Peyer's patch (tissue), 4 donors: ENCODE data around the gene ATP11A. TPM values are rescaled to one million over a fixed set of nuclear protein-coding genes. Genes with fewer than 3 reads are reported as not detected.
A peak's percentile ranks its signal among the peaks of the same experiment; 100 is the strongest.

Source experiments
- DNase-seq, 3 donors: peaks; one replicate each; pipeline ENCODE4 v3.0.0-alpha.2; 2017 to 2019
- H3K27ac ChIP-seq, 4 donors: fragments of 200-600 bp; sonication (generic); one replicate each; pipeline ENCODE4 v1.5.1; 2016 to 2019
- H3K27me3 ChIP-seq, 2 donors: fragments of 200-600 bp; sonication (generic); one replicate each; pipeline ENCODE4 v1.5.1; 2019
- H3K36me3 ChIP-seq, 3 donors: fragments of 200-600 bp; sonication (generic); one replicate each; pipeline ENCODE4 v1.5.1; 2016 to 2019
- H3K4me1 ChIP-seq, 4 donors: fragments of 200-600 bp; sonication (generic); one replicate each; pipeline ENCODE4 v1.5.1; 2016 to 2019
- H3K4me3 ChIP-seq, 4 donors: fragments of 200-600 bp; sonication (generic); 1 replicate in 3 of 4; 2 replicates in 1 of 4; pipeline ENCODE4 v1.5.1; 2016 to 2019; ENCODE audit warnings: mild to moderate bottlenecking in 1 of 4
- H3K9me3 ChIP-seq, 4 donors: fragments of 200-600 bp; sonication (generic); one replicate each; pipeline ENCODE4 v1.5.1; 2016 to 2019; ENCODE audit warnings: mild to moderate bottlenecking in 1 of 4
- CTCF ChIP-seq, 6 experiments: fragments of 450-650 bp in 4 of 6; fragments of 200-600 bp in 2 of 6; sonication (generic) in 1 of 6; IDR thresholded peaks; one replicate each; pipeline ENCODE4 v1.5.1; 2017 to 2019; ENCODE audit warnings: antibody characterized with exemption in 6 of 6, mild to moderate bottlenecking in 3 of 6, moderate library complexity in 1 of 6
- POLR2A ChIP-seq, 2 donors: fragments of 450-650 bp; IDR thresholded peaks; one replicate each; pipeline ENCODE4 v1.5.1; 2017; ENCODE audit warnings: antibody characterized with exemption in 2 of 2, mild to moderate bottlenecking in 2 of 2, moderate library complexity in 2 of 2
- total RNA-seq, 4 donors: library from RNA; depleted of rRNA; stranded (reverse); fragments of >200 nt; gene quantifications; one replicate each; pipeline ENCODE4 v1.1.0, GENCODE V29; 2016

The ATP11A gene
- total RNA-seq, 4 donors from 2014 or later = 33.1 to 64.2 (median 53.7) TPM

DNA sequence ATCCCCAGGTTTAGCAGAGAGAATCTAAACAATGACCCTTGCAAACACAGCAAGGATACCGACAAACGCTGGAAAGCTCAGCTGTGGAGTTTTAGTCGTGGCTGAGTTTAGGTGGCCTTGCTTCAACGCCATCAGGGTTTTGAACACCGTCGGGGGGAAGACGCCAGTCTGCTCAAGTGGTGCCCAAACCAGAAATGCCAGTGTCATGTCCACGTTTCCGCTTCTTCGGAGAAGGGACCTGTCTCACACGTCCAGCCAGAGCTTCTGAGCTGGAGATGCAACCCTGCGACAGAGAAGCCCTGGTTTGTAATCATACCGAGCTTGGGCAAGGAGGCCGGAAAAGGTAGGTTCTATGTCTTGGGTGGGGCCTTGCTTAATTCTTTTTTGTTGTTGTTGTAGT, 42.6 kb upstream of the ATP11A start:
- TF ChIP-seq POLR2A (IDR thresholded peaks at IDR 0.05) (no peak), CTCF (IDR thresholded peaks at IDR 0.05) (no peak)
- Histone ChIP-seq H3K4me1 (peaks cover 0 to 5% (median 0%) of the 10 kb centered on the region in 4 donors), H3K9me3 (no peaks in the 10 kb centered on the region), H3K27ac (no peak overlapping the region), H3K36me3 (no peaks in the 10 kb centered on the region), H3K4me3 (no peak overlapping the region), H3K27me3 (no peaks in the 10 kb centered on the region)
- DNase-seq = no peak

- no peaks in the 10 kb centered on the region for H3K9me3 ChIP-seq
- no peak for TF ChIP-seq CTCF (IDR thresholded peaks at IDR 0.05)
- TF ChIP-seq POLR2A (IDR thresholded peaks at IDR 0.05) = no peak
These were observed 41.7 kb upstream of the ATP11A start for GRCh38 chr13:112648101-112648500.

DNA sequence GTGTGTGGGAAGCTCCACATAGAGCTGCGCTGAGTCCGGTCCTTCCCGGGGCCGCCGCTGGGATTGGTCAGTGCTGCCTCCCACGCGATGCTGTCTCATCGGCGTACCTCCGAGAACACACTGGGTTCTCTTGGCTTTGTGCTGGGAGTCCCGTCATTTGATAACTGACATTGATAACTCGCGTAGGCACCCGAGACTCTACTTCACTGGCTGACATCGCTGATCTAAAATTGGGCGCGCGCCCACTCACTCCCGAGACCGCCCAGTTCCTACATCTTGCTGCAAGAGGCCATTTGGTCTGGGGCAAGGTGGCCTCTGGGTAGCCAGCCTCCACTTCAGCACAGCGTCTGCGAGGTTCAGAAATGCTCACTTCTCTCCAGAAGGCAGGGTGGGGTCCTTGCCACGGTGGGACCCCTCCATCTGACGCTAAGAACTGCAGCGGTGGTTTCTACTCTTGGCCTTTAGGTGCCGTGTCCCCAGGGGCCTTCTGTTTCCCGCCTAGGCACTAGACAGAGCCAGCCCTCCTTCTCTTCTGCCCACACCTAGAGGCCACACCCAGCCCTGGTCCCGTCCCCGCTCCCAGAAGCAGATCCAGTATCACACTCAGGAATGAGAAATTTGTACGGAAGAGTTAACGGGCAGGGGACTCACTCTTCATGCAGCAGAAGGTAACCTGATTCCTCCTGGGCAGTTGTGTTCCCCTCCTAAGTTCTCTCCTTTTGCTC, 40.7 kb upstream of the ATP11A start:
- no peak for DNase-seq
- Histone ChIP-seq H3K9me3 (no peaks in the 10 kb centered on the region), H3K4me1 (peaks cover 0 to 11% (median 0%) of the 10 kb centered on the region in 4 donors), H3K36me3 (no peaks in the 10 kb centered on the region), H3K27me3 (no peaks in the 10 kb centered on the region), H3K4me3 (no peak overlapping the region), H3K27ac (no peak overlapping the region)
- no peak for TF ChIP-seq POLR2A (IDR thresholded peaks at IDR 0.05)
- no peak for TF ChIP-seq CTCF (IDR thresholded peaks at IDR 0.05)

More at GRCh38 chr13:112648101-112648500, 41.7 kb upstream of the ATP11A start:
- no peaks in the 10 kb centered on the region for H3K36me3 ChIP-seq
- H3K27ac ChIP-seq = no peak overlapping the region
- H3K4me1 ChIP-seq = peaks cover 0 to 11% (median 0%) of the 10 kb centered on the region in 4 donors
- H3K27me3 ChIP-seq = no peaks in the 10 kb centered on the region
- H3K4me3 ChIP-seq = no peak overlapping the region
- DNase-seq = no peak

DNA sequence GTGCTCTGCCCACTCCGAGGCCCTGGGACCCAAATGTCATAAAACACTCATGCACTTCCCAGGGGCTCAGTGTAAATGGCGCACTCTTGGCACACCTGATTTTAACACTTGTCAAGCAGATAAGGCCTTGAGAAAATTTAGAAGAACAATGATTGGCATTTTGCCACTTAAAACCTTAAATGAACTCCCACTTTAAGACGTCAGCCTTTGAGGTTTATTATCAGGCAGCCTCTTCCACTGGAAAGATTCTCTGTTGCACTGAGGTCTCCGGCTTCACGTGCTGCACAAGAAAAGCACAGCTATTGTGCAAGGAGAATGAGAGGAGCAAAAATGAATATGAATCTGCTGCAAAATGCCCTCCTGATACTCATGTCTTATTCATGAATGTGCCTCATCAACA, 38.5 kb upstream of the ATP11A start:
- Histone ChIP-seq H3K27me3 (no peaks in the 10 kb centered on the region), H3K27ac (no peak overlapping the region), H3K36me3 (no peaks in the 10 kb centered on the region), H3K4me3 (no peak overlapping the region), H3K9me3 (no peaks in the 10 kb centered on the region), H3K4me1 (peaks cover 0 to 11% (median 0%) of the 10 kb centered on the region in 4 donors)
- no peak for TF ChIP-seq POLR2A (IDR thresholded peaks at IDR 0.05)
- no peak for TF ChIP-seq CTCF (IDR thresholded peaks at IDR 0.05)
- no peak for DNase-seq

DNA sequence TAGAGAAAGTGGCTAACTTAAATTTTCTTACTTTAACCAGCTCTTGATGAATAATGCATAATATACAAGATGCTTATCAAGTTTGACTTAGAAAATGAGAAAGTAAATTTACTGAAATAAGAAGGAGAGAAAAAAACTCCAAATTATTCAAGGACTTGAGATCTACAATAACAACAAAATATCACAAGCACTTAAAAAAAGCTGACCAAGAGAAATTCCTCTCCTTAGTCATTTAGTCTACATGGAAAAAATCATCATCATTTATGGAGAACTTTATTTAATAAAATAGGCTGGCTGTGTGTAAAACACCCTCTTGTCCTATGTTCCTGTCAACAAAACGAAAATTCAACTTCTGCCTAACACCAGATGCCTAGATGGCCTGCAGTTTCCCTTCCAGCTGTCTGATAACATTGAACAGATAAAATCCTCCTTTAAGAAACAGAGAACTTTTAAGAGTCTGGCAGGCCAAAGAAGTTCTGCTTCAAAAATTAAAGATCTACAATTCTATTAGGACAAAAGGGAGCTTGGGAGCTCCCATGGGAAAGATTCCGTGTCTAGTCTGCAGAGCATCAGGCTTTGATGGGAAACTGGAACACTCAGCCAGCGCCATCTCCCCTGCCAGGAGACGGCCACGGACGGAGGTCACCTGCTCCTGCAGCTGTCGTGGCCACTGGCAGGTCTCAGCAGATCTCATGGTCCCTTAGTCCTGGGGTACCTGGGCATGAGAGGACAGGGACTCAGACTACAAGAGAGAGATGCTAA, 37.9 kb upstream of the ATP11A start:
- Histone ChIP-seq H3K27ac (peak overlapping the region in 1 of 4 donors; percentile 43), H3K36me3 (no peaks in the 10 kb centered on the region), H3K9me3 (no peaks in the 10 kb centered on the region), H3K4me3 (no peak overlapping the region), H3K27me3 (no peaks in the 10 kb centered on the region), H3K4me1 (peaks cover 0 to 11% (median 0%) of the 10 kb centered on the region in 4 donors)
- TF ChIP-seq CTCF (IDR thresholded peaks at IDR 0.05) (no peak), POLR2A (IDR thresholded peaks at IDR 0.05) (no peak)
- DNase-seq = no peak
